NCI-H2227 (cell line): Measurements from ENCODE around the gene C1orf35.

ENCODE experiments used
- DNase-seq: peaks from one replicate; lab custom pipeline; 2025; ENCODE audit not compliant: unreplicated experiment; lab: John Stamatoyannopoulos, UW

C1orf35 gene

DNA sequence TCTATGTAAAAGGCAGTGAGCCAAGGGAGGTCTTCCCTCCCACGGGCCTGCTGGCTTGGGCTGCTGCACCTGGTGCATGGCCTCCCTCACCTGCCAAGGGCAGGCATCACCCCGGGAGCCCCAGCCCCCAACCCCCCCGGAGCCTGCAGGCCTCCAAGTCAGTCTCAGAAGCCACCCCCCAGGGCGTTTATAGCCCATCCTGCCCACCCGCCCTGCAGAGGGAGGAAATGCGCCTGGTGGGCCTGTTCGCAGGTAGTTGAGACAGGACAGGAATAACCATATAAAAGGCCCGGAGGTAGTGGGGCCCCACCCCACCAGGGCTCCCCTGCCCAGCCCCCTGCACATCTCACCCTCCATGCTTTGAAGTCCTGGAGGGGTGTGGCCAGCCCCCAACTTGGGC is 38.8 kb downstream of the C1orf35 start:
- no peak for DNase-seq

GRCh38 chr1:228063251-228064191 is 39.6 kb downstream of the C1orf35 start:
- no peak for DNase-seq

DNA sequence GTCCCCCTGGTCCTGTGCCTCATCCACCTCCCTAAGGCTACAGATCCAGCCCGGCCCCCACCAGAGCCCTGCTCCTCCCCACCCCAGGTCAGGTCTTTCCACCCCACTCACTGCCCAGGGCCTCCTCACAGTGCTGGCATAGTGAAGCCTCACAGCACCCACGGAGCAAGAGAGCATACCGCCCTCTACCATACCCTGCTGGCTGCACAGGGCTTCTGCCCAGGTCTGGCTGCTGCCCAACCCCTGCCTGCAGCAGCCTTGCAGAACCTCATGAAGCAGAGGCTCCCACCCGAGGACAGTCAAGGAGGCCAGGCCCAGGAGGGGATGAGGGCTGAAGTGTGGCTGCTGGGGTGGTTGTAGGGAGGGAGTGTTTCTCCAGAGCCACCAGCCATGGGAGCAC is 40.3 kb downstream of the C1orf35 start:
- no peak for DNase-seq

DNA sequence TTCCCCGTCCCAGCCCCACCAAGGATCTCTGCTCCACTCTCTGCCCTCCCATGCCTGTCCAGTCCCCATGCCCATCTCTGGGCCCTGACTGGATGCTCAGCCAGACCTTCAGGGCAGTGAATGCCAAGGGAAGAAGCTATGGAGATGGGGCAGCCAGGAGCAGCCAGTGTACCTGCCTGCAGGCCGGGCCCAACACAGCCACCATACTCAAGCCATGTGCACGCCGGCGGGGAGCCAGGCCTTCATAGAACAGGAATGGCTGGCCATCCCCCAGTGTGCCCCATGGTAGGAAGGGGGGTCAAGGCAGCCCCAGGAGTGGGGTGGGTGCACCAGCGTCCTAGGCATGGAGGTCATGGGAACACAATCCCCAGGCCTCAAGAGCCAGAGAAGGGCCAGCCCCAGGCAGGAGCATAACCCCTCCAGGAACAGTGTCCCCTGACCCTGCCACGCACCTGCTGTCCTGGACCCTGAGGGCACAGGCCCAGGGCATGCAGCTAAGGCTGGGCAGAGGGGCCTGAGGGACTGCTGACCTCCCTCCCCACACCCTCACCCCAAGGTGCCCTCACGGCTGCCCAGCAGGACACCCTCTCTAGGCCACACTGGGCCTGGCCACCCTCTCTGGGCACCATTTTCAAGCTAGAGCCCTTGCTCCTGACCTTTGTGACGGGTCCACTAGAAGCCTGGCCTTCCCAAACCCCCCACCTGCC is 40.9 kb downstream of the C1orf35 start:
- no peak for DNase-seq

- no peak for DNase-seq
These were observed 41.6 kb downstream of the C1orf35 start for GRCh38 chr1:228061411-228062084.

DNA sequence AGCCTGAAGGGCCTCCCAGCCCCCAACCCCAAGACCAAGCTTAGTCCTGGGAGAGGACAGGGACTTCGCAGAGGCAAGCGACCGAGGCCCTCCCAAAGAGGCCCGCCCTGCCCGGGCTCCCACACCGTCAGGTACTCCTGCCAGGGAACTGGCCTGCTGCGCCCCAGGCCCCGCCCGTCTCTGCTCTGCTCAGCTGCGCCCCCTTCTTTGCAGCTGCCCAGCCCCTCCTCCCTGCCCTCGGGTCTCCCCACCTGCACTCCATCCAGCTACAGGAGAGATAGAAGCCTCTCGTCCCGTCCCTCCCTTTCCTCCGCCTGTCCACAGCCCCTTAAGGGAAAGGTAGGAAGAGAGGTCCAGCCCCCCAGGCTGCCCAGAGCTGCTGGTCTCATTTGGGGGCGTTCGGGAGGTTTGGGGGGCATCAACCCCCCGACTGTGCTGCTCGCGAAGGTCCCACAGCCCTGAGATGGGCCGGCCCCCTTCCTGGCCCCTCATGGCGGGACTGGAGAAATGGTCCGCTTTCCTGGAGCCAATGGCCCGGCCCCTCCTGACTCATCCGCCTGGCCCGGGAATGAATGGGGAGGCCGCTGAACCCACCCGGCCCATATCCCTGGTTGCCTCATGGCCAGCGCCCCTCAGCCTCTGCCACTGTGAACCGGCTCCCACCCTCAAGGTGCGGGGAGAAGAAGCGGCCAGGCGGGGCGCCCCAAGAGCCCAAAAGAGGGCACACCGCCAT is 42.5 kb downstream of the C1orf35 start:
- peak; percentile 62 for DNase-seq

DNA sequence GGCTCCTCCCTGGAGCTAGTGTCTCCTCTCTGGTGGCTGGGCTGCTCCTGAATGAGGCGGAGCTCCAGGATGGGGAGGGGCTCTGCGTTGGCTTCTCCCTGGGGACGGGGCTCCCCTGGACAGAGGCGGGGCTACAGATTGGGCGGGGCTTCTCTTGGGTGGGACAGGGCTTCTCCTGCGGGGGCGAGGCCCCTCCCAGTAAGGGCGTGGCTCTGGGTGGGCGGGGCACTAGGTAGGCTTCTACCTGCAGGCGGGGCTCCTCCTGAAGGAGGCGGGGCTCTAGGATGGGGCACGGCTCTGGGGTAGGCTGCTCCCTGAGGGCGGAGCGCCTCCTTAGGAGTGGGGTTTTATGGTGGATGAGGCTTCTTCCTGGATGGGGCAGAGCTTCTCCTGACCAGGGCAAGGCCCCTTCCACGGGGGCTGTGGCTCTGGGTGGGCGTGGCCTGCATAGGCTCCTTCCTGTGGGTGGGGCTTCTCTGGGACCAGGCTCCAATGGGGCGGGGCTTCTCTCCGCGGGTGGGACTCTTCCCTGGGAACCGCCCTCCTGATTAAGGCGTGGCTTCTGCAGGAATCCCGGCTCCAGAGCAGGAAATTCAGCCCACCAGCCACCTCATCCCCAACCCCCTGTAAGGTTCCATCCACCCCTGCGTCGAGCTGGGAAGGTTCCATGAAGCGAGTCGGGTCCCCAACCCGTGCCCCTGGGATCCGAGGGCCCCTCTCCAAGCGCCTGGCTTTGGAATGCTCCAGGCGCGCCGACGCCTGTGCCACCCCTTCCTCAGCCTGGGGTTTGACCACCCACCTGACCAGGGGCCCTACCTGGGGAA is 43.3 kb downstream of the C1orf35 start:
- peak; percentile 97 for DNase-seq

- no peak for DNase-seq
These were observed 44.0 kb downstream of the C1orf35 start for GRCh38 chr1:228058949-228059633.

GRCh38 chr1:228058172-228058948 is 44.8 kb downstream of the C1orf35 start:
- no peak for DNase-seq
